Stimulated activated CD8-positive, alpha-beta memory T cell treated with anti-CD3 and anti-CD28 coated beads, Interleukin-7, amount 100 ng/mL, for 4 hours (primary cell): Measurements from ENCODE around the gene C19orf53.
"Not testable (repeated sequence)": the region's sequence is repeated elsewhere in the genome, so short reads cannot be mapped to it uniquely, and the experiment has no call there.

Source experiments
- DNase-seq, 2 donors: peaks; one replicate each; pipeline ENCODE4 v3.0.0-alpha.2; 2020; ENCODE audit warnings: low read depth in 2 of 2

Gene C19orf53

GRCh38 chr19:13774217-13775191 lies at the start of gene C19orf53:
C19orf53 (plus strand) TSS chr19:13774456; CDS start chr19:13774478, 22 bp downstream.
- DNase-seq = peak; percentile 79 to 80

GRCh38 chr19:13726323-13726722 lies 47.9 kb upstream of the C19orf53 start:
- DNase-seq = no peak

- no peak for DNase-seq
Measured at GRCh38 chr19:13727798-13728197, 46.5 kb upstream of the C19orf53 start.

- DNase-seq = no peak
Measured at GRCh38 chr19:13729859-13730258, 44.4 kb upstream of the C19orf53 start.

GRCh38 chr19:13731147-13731964 lies 42.9 kb upstream of the C19orf53 start:
- DNase-seq = peak; percentile 80 to 93

GRCh38 chr19:13732337-13732736 lies 41.9 kb upstream of the C19orf53 start:
- DNase-seq = no peak

GRCh38 chr19:13734751-13735150 lies 39.5 kb upstream of the C19orf53 start:
- DNase-seq = no peak

GRCh38 chr19:13738073-13738472 lies 36.2 kb upstream of the C19orf53 start:
- no peak for DNase-seq

GRCh38 chr19:13741893-13742292 lies 32.4 kb upstream of the C19orf53 start:
- DNase-seq = no peak

- no peak for DNase-seq
Measured at GRCh38 chr19:13742756-13743155, 31.5 kb upstream of the C19orf53 start.

- no peak for DNase-seq
Measured at GRCh38 chr19:13744174-13744573, 30.1 kb upstream of the C19orf53 start.

GRCh38 chr19:13747098-13747453 lies 27.2 kb upstream of the C19orf53 start:
- DNase-seq = no peak

- no peak for DNase-seq
Measured at GRCh38 chr19:13748169-13748828, 26.0 kb upstream of the C19orf53 start.

GRCh38 chr19:13751436-13751835 lies 22.8 kb upstream of the C19orf53 start:
- DNase-seq = no peak

- not testable (repeated sequence) for DNase-seq
Measured at GRCh38 chr19:13753622-13754021, 20.6 kb upstream of the C19orf53 start.

GRCh38 chr19:13756210-13756609 lies 18.0 kb upstream of the C19orf53 start:
- DNase-seq = no peak

GRCh38 chr19:13757805-13758772 lies 16.2 kb upstream of the C19orf53 start:
- no peak for DNase-seq

GRCh38 chr19:13758795-13759194 lies 15.5 kb upstream of the C19orf53 start:
- no peak for DNase-seq

GRCh38 chr19:13761423-13761822 lies 12.8 kb upstream of the C19orf53 start:
- DNase-seq = no peak

- no peak for DNase-seq
Measured at GRCh38 chr19:13762635-13763235, 11.5 kb upstream of the C19orf53 start.
